Keratinocyte (primary cell): ENCODE measurements around the gene FNDC3B. TPM values are rescaled to one million over a fixed set of nuclear protein-coding genes. Genes with fewer than 3 reads are reported as not detected.

Experiments used
- DNase-seq: peaks from one replicate; pipeline ENCODE4 v3.0.0-alpha.2; 2011; ENCODE audit warnings: low read depth, missing footprints, low spot score
- FAIRE-seq: peaks from 2 replicates; lab custom pipeline; 2011; peaks lifted over from hg19 to GRCh38; lab: Jason Lieb, UNC
- H2AFZ ChIP-seq: 2 replicates; pipeline ENCODE4 v1.6.0; 2012; ENCODE audit warnings: low read length, control low read depth, inconsistent platforms; ENCODE audit not compliant: control insufficient read depth
- H3K27ac ChIP-seq: 2 replicates; pipeline ENCODE4 v1.5.1; 2011; ENCODE audit warnings: low read length; ENCODE audit not compliant: control insufficient read depth, insufficient read depth
- H3K27me3 ChIP-seq: 3 replicates; pipeline ENCODE4 v1.6.0; 2011; ENCODE audit warnings: low read length; ENCODE audit not compliant: control insufficient read depth, insufficient read depth; ENCODE audit errors: extremely low read depth
- H3K36me3 ChIP-seq, 2 experiments: 2 replicates in 1 of 2; 3 replicates in 1 of 2; pipeline ENCODE4 v1.5.1; 2011; ENCODE audit warnings: low read length in 2 of 2, mild to moderate bottlenecking in 1 of 2; ENCODE audit not compliant: control insufficient read depth in 2 of 2, insufficient read depth in 2 of 2; ENCODE audit errors: extremely low read depth in 1 of 2
- H3K4me1 ChIP-seq: 3 replicates; pipeline ENCODE4 v1.5.1; 2011; ENCODE audit warnings: low read length; ENCODE audit not compliant: control insufficient read depth, insufficient read depth; ENCODE audit errors: extremely low read depth
- H3K4me2 ChIP-seq: 3 replicates; pipeline ENCODE4 v1.6.0; 2011; ENCODE audit warnings: low read depth, low read length; ENCODE audit not compliant: control insufficient read depth, insufficient read depth; ENCODE audit errors: extremely low read depth
- H3K4me3 ChIP-seq, 3 experiments: fragments of 200-600 bp in 1 of 3; sonication (generic) in 1 of 3; 2 replicates in 2 of 3; 3 replicates in 1 of 3; pipeline ENCODE4 v1.5.1; 2011 to 2016; ENCODE audit warnings: low read length in 3 of 3, mild to moderate bottlenecking in 3 of 3, control low read depth in 2 of 3, inconsistent platforms in 1 of 3, low read depth in 1 of 3, mixed read lengths in 1 of 3, mixed run types in 1 of 3, moderate library complexity in 1 of 3; ENCODE audit not compliant: control insufficient read depth in 2 of 3, insufficient read depth in 2 of 3; ENCODE audit errors: extremely low read depth in 1 of 3
- H3K79me2 ChIP-seq: 2 replicates; pipeline ENCODE4 v1.6.0; 2012; ENCODE audit warnings: low read length; ENCODE audit not compliant: control insufficient read depth, insufficient read depth
- H3K9ac ChIP-seq: 3 replicates; pipeline ENCODE4 v1.6.0; 2011; ENCODE audit warnings: low read length; ENCODE audit not compliant: control insufficient read depth, insufficient read depth; ENCODE audit errors: extremely low read depth
- H3K9me1 ChIP-seq: 3 replicates; pipeline ENCODE4 v1.6.0; 2011; ENCODE audit warnings: low read length; ENCODE audit not compliant: control insufficient read depth, insufficient read depth; ENCODE audit errors: extremely low read depth
- H3K9me3 ChIP-seq: 2 replicates; pipeline ENCODE4 v1.5.1; 2012; ENCODE audit warnings: low read depth, low read length; ENCODE audit not compliant: control insufficient read depth
- H4K20me1 ChIP-seq: 3 replicates; pipeline ENCODE4 v1.6.0; 2011; ENCODE audit warnings: low read length; ENCODE audit not compliant: control insufficient read depth, insufficient read depth; ENCODE audit errors: extremely low read depth
- EZH2 ChIP-seq: IDR thresholded peaks from one replicate; pipeline ENCODE4 v1.6.1; 2012; ENCODE audit warnings: inconsistent platforms, mild to moderate bottlenecking, low read length, moderate library complexity
- dilution Hi-C: fragments of 300-500 bp; cut with MboI; formaldehyde crosslinking; loops from one replicate; pipeline ENCODE4 v1.7.0; 2020; ENCODE audit warnings: low sequenced_read_pairs; ENCODE audit not compliant: extremely low pct_ligation_motif_present
- polyA plus RNA-seq, 5 experiments: library from polyadenylated mRNA; depleted of rRNA in 3 of 5; stranded (reverse) in 3 of 5; stranded (forward) in 1 of 5; unstranded in 1 of 5; fragments of >200 nt; gene quantifications; 1 replicate in 1 of 5; 2 replicates in 3 of 5; 3 replicates in 1 of 5; pipeline versions ENCODE4 v1.2.1 to v1.2.3, GENCODE V29; 2011 to 2012; ENCODE audit warnings: missing spikeins in 2 of 5, low read depth in 1 of 5, low replicate concordance in 1 of 5
- TF ChIP-seq, protein P1 (sequence below), 3 experiments: IDR thresholded peaks in 1 of 3; conservative IDR thresholded peaks in 1 of 3; optimal IDR thresholded peaks in 1 of 3; 2 replicates in 2 of 3; 3 replicates in 1 of 3; pipeline versions ENCODE3 to v1.5.1; 2011; ENCODE audit warnings: low read length in 3 of 3, mild to moderate bottlenecking in 3 of 3, moderate library complexity in 2 of 3, control low read depth in 1 of 3, inconsistent platforms in 1 of 3; ENCODE audit not compliant: insufficient read depth in 2 of 3; ENCODE audit errors: extremely low read depth in 1 of 3

Gene FNDC3B
- polyA plus RNA-seq, 1 donor (not counting 4 experiments of a cell fraction or from before 2014, with no cell fraction given): 31.4 TPM

DNA sequence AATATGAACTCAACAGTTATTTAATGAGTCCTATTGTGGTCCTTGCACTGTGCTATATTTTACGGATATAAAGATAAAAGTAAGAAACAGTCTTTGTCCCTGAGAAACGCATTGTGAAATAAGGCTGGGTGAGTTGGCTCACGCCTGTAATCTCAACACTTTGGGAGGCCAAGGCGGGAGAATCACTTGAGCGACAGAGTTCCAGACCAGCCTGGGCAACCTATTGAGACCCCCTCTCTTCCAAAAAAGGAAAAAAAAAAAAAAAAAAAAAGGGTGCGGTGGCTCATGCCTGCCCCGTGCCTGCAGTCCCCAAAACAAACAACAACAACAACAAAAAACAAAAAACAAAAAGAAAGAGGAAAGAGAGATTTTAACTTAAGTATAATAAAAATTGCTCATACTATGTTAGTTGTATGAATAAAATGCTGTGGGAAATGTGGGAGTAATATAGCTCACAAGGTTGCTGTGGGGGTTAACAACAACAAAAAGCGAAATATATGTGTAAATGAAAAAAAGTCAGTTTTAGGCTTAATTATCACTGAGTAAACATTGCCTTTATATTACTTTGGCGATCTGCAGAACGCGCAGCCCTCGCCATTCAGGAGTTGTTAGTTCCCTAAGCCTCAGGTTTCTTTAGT lies 461 bp upstream of the FNDC3B start:
- Histone ChIP-seq H3K9ac (peak overlapping the region; percentile 94), H3K9me1 (no peaks in the 10 kb centered on the region), H3K27me3 (no peaks in the 10 kb centered on the region), H3K9me3 (no peaks in the 10 kb centered on the region), H3K4me1 (peaks cover 18% of the 10 kb centered on the region), H2AFZ (peak overlapping the region; percentile 66), H3K27ac (peak overlapping the region; percentile 85), H3K36me3 (peaks cover 0 to 4% of the 10 kb centered on the region in 2 experiments), H3K4me3 (peak overlapping the region; percentile 77 to 99 (median 84)), H3K4me2 (peak overlapping the region; percentile 51), H4K20me1 (no peaks in the 10 kb centered on the region), H3K79me2 (peaks cover 38% of the 10 kb centered on the region)
- dilution Hi-C loops: no loop called here
- TF ChIP-seq, protein P1, sequence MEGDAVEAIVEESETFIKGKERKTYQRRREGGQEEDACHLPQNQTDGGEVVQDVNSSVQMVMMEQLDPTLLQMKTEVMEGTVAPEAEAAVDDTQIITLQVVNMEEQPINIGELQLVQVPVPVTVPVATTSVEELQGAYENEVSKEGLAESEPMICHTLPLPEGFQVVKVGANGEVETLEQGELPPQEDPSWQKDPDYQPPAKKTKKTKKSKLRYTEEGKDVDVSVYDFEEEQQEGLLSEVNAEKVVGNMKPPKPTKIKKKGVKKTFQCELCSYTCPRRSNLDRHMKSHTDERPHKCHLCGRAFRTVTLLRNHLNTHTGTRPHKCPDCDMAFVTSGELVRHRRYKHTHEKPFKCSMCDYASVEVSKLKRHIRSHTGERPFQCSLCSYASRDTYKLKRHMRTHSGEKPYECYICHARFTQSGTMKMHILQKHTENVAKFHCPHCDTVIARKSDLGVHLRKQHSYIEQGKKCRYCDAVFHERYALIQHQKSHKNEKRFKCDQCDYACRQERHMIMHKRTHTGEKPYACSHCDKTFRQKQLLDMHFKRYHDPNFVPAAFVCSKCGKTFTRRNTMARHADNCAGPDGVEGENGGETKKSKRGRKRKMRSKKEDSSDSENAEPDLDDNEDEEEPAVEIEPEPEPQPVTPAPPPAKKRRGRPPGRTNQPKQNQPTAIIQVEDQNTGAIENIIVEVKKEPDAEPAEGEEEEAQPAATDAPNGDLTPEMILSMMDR (optimal IDR thresholded peaks at IDR 0.05 in 1 of 3, IDR thresholded peaks at IDR 0.05 in 1 of 3, conservative IDR thresholded peaks at IDR 0.05 in 1 of 3; ENCODE audit: extremely low read depth in 1 of 3, insufficient read depth in 2 of 3, low read length in 3 of 3): no peak
- no peak for TF ChIP-seq EZH2
- FAIRE-seq: no peak
- no peak for DNase-seq

DNA sequence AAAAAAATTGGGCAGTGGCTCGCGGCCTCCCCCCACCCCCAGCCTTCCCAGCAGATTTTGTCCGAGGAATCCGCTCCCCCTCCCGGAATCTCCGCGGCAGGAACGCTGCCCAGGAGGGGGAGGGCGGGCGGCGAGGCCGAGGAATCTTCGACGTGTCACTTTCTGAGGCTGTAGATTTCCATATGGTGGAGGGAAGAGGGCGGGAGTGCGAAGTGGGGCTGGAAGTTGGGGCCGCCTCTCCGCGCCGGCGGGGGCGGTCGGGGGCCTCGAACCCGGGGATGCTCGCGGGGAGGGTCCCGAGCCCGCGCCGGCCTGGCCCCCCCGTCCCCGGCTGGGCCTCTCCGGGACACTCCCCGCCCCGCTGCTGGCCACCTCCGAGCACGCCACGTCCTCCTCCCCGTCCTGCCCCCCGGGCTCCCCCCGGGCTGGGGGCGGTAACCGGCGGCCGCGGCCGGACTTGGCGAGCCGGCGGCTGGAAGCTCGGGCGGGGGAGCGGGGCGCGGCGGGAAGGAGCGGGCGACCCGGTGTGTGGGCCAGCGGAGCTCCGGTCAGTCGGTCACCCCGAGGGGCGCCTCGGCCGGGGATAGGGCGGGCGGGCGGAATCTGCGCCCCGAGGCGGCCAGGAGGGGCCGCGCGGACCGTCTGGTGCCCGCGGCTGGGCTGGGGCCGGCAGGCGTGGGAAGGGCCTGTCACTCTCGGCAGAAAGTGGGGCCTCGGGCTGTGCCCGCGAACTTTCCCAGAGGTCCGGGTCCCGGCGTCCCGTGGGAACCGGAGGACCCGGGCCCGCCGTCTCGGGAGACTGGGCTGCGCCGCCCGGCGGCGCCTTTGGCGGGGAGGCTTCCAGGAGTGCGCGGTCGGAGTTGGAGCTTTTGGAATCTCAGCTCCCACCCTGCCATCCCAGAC lies 951 bp downstream of the FNDC3B start:
- Histone ChIP-seq H3K27ac (peak overlapping the region; percentile 85), H3K27me3 (no peaks in the 10 kb centered on the region), H2AFZ (no peak overlapping the region), H3K4me1 (peaks cover 24% of the 10 kb centered on the region), H4K20me1 (peaks cover 5% of the 10 kb centered on the region), H3K79me2 (peaks cover 52% of the 10 kb centered on the region), H3K9me1 (no peaks in the 10 kb centered on the region), H3K9me3 (no peaks in the 10 kb centered on the region), H3K4me3 (peak overlapping the region; percentile 77 to 99 (median 84)), H3K36me3 (peaks cover 0 to 7% of the 10 kb centered on the region in 2 experiments), H3K4me2 (peak overlapping the region; percentile 90), H3K9ac (peak overlapping the region; percentile 94)
- dilution Hi-C loops: no loop called here
- TF ChIP-seq EZH2: no peak
- TF ChIP-seq, protein P1 (optimal IDR thresholded peaks at IDR 0.05 in 1 of 3, IDR thresholded peaks at IDR 0.05 in 1 of 3, conservative IDR thresholded peaks at IDR 0.05 in 1 of 3; ENCODE audit: extremely low read depth in 1 of 3, insufficient read depth in 2 of 3, low read length in 3 of 3): peak in 2 of 3 experiments; percentile 8 to 29
- FAIRE-seq (no peak), DNase-seq (no peak)
